Subcutaneous abdominal adipose tissue (tissue), 5 donors: Measurements from ENCODE around the gene SH3BP5.

Source experiments
- H3K27ac ChIP-seq: one replicate; pipeline ENCODE4 v1.7.0; 2013; ENCODE audit warnings: low read depth, mild to moderate bottlenecking, inconsistent platforms, low read length, moderate library complexity
- H3K27me3 ChIP-seq, 5 donors: one replicate each; pipeline ENCODE4 v1.7.0; 2013; ENCODE audit warnings: low read length in 5 of 5, inconsistent platforms in 1 of 5; ENCODE audit not compliant: control insufficient read depth in 5 of 5, insufficient read depth in 4 of 5
- H3K36me3 ChIP-seq, 5 donors: one replicate each; pipeline ENCODE4 v1.7.0; 2013; ENCODE audit warnings: low read length in 5 of 5; ENCODE audit not compliant: control insufficient read depth in 5 of 5, insufficient read depth in 5 of 5
- H3K4me1 ChIP-seq, 5 donors: one replicate each; pipeline ENCODE4 v1.7.0; 2013; ENCODE audit warnings: low read length in 5 of 5, mild to moderate bottlenecking in 3 of 5, moderate library complexity in 1 of 5; ENCODE audit not compliant: control insufficient read depth in 5 of 5, insufficient read depth in 5 of 5
- H3K4me3 ChIP-seq, 5 donors: one replicate each; pipeline ENCODE4 v1.7.0; 2013; ENCODE audit warnings: low read length in 5 of 5, low read depth in 1 of 5
- H3K9ac ChIP-seq, 5 donors: one replicate each; pipeline ENCODE4 v1.7.0; 2013; ENCODE audit warnings: low read length in 5 of 5, mild to moderate bottlenecking in 4 of 5, moderate library complexity in 3 of 5
- H3K9me3 ChIP-seq, 5 donors: one replicate each; pipeline ENCODE4 v1.7.0; 2013; ENCODE audit warnings: low read length in 5 of 5; ENCODE audit not compliant: control insufficient read depth in 5 of 5
- donor health status: healthy.
- donor health status: healthy.
- donor health status: healthy.
- donor health status: healthy.
- donor health status: healthy.

SH3BP5 gene

GRCh38 chr3:15326673-15327072 lies 5.7 kb downstream of the SH3BP5 start:
- H3K9me3 ChIP-seq: no peaks in the 10 kb centered on the region
- H3K27me3 ChIP-seq: no peaks in the 10 kb centered on the region
- H3K36me3 ChIP-seq: peaks cover 2 to 26% (median 10%) of the 10 kb centered on the region in 5 donors
- H3K9ac ChIP-seq: no peak overlapping the region
- H3K4me1 ChIP-seq: peaks cover 34 to 92% (median 89%) of the 10 kb centered on the region in 5 donors
- H3K4me3 ChIP-seq: no peak overlapping the region
- H3K27ac ChIP-seq: peak overlapping the region; percentile 88

GRCh38 chr3:15326037-15326436 lies 6.3 kb downstream of the SH3BP5 start:
- H3K27ac ChIP-seq: peak overlapping the region; percentile 88
- H3K36me3 ChIP-seq: peaks cover 2 to 26% (median 10%) of the 10 kb centered on the region in 5 donors
- peak overlapping the region in 3 of 5 donors; percentile 17 to 29 (median 21) for H3K4me3 ChIP-seq
- peaks cover 34 to 89% (median 87%) of the 10 kb centered on the region in 5 donors for H3K4me1 ChIP-seq
- H3K27me3 ChIP-seq: no peaks in the 10 kb centered on the region
- H3K9me3 ChIP-seq: no peaks in the 10 kb centered on the region
- no peak overlapping the region for H3K9ac ChIP-seq

GRCh38 chr3:15325228-15325627 lies 7.2 kb downstream of the SH3BP5 start:
- no peaks in the 10 kb centered on the region for H3K27me3 ChIP-seq
- peaks cover 33 to 89% (median 87%) of the 10 kb centered on the region in 5 donors for H3K4me1 ChIP-seq
- H3K36me3 ChIP-seq: peaks cover 2 to 26% (median 10%) of the 10 kb centered on the region in 5 donors
- H3K9ac ChIP-seq: peak overlapping the region in 1 of 5 donors; percentile 26
- H3K4me3 ChIP-seq: peak overlapping the region in 1 of 5 donors; percentile 13
- peak overlapping the region; percentile 88 for H3K27ac ChIP-seq
- H3K9me3 ChIP-seq: no peaks in the 10 kb centered on the region

- Histone ChIP-seq H3K4me3 (no peak overlapping the region), H3K9me3 (no peaks in the 10 kb centered on the region), H3K27me3 (no peaks in the 10 kb centered on the region), H3K36me3 (peaks cover 2 to 23% (median 10%) of the 10 kb centered on the region in 5 donors), H3K9ac (peak overlapping the region in 1 of 5 donors; percentile 26), H3K4me1 (peaks cover 34 to 89% (median 87%) of the 10 kb centered on the region in 5 donors), H3K27ac (peak overlapping the region; percentile 88)
Measured at GRCh38 chr3:15324379-15324808, 8.0 kb downstream of the SH3BP5 start.

- Histone ChIP-seq H3K36me3 (peaks cover 0 to 13% (median 3%) of the 10 kb centered on the region in 5 donors), H3K9ac (no peak overlapping the region), H3K9me3 (no peaks in the 10 kb centered on the region), H3K27me3 (no peaks in the 10 kb centered on the region), H3K4me3 (no peak overlapping the region), H3K4me1 (peaks cover 30 to 89% (median 87%) of the 10 kb centered on the region in 5 donors), H3K27ac (peak overlapping the region; percentile 88)
Measured at GRCh38 chr3:15323063-15323462, 9.3 kb downstream of the SH3BP5 start.

- Histone ChIP-seq H3K27ac (peak overlapping the region; percentile 85), H3K36me3 (peaks cover 0 to 6% (median 0%) of the 10 kb centered on the region in 5 donors), H3K4me1 (peaks cover 28 to 90% (median 88%) of the 10 kb centered on the region in 5 donors)
Measured at GRCh38 chr3:15321349-15321748, 11.0 kb downstream of the SH3BP5 start.

GRCh38 chr3:15319575-15319974 lies 12.8 kb downstream of the SH3BP5 start:
- Histone ChIP-seq H3K36me3 (no peaks in the 10 kb centered on the region), H3K4me1 (peaks cover 28 to 84% (median 81%) of the 10 kb centered on the region in 5 donors), H3K27me3 (no peaks in the 10 kb centered on the region), H3K9ac (peak overlapping the region in 2 of 5 donors; percentile 4 to 49), H3K27ac (peak overlapping the region; percentile 85), H3K9me3 (no peaks in the 10 kb centered on the region), H3K4me3 (peak overlapping the region in 1 of 5 donors; percentile 4)

More at GRCh38 chr3:15321349-15321748, 11.0 kb downstream of the SH3BP5 start:
- H3K4me3 ChIP-seq: no peak overlapping the region
- no peaks in the 10 kb centered on the region for H3K9me3 ChIP-seq
- H3K9ac ChIP-seq: no peak overlapping the region
- H3K27me3 ChIP-seq: no peaks in the 10 kb centered on the region

GRCh38 chr3:15319136-15319535 lies 13.2 kb downstream of the SH3BP5 start:
- Histone ChIP-seq H3K4me3 (no peak overlapping the region), H3K27ac (peak overlapping the region; percentile 85), H3K9me3 (no peaks in the 10 kb centered on the region), H3K36me3 (no peaks in the 10 kb centered on the region), H3K4me1 (peaks cover 24 to 84% (median 81%) of the 10 kb centered on the region in 5 donors), H3K9ac (peak overlapping the region in 2 of 5 donors; percentile 4 to 20), H3K27me3 (no peaks in the 10 kb centered on the region)

- peak overlapping the region; percentile 85 for H3K27ac ChIP-seq
Measured at GRCh38 chr3:15318661-15319060, 13.7 kb downstream of the SH3BP5 start.

GRCh38 chr3:15316998-15317435 lies 15.4 kb downstream of the SH3BP5 start:
- H3K9ac ChIP-seq: peak overlapping the region in 1 of 5 donors; percentile 23
- H3K27ac ChIP-seq: peak overlapping the region; percentile 85
- no peaks in the 10 kb centered on the region for H3K36me3 ChIP-seq
- no peak overlapping the region for H3K4me3 ChIP-seq
- H3K9me3 ChIP-seq: no peaks in the 10 kb centered on the region
- H3K27me3 ChIP-seq: no peaks in the 10 kb centered on the region
- H3K4me1 ChIP-seq: peaks cover 18 to 70% (median 68%) of the 10 kb centered on the region in 5 donors

More at GRCh38 chr3:15318661-15319060, 13.7 kb downstream of the SH3BP5 start:
- Histone ChIP-seq H3K4me1 (peaks cover 20 to 81% (median 78%) of the 10 kb centered on the region in 5 donors), H3K9ac (peak overlapping the region in 2 of 5 donors; percentile 4 to 20), H3K9me3 (no peaks in the 10 kb centered on the region), H3K4me3 (no peak overlapping the region), H3K27me3 (no peaks in the 10 kb centered on the region), H3K36me3 (no peaks in the 10 kb centered on the region)
